T-helper 2 cell treated with Interferon-gamma antibody and Interleukin-4, amounts not matched to agents 100 ng/mL and 5 ng/mL, for 36 hours (primary cell): ENCODE results near the gene UBASH3A. TPM values are rescaled to one million over a fixed set of nuclear protein-coding genes. Genes with fewer than 3 reads are reported as not detected.
"Not testable (repeated sequence)": the region's sequence is repeated elsewhere in the genome, so short reads cannot be mapped to it uniquely, and the experiment has no call there.

ENCODE experiments used
- intact Hi-C: fragments of 100-400 bp; cut with micrococcal nuclease; formaldehyde crosslinking; loops from one replicate; pipeline ENCODE4 v1.15.1; 2023
- total RNA-seq: library from RNA; stranded (reverse); gene quantifications from 2 replicates; pipeline ENCODE4 v1.2.3, GENCODE V29; 2022

Gene UBASH3A
- total RNA-seq, 1 donor from 2014 or later, result 93.0 TPM

DNA sequence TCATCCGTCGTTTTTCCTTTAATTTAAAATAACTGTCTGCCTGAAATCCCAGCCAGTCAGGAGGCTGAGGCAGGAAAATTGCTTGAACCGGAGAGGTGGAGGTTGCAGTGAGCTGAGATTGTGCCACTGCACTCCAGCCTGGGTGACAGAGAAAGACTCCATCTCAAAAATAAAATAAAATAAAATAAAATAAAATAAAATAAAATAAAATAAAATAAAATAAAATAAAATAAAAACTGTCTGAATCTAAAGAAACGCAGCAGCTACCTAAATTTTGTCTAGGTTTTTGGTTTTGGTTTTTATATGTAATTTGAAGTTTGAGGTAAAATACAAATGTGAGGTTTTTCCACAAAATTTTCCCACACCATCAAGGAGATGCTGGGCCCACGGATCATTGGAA lies 5.0 kb downstream of the UBASH3A start:
- intact Hi-C loops, result not testable (repeated sequence)

DNA sequence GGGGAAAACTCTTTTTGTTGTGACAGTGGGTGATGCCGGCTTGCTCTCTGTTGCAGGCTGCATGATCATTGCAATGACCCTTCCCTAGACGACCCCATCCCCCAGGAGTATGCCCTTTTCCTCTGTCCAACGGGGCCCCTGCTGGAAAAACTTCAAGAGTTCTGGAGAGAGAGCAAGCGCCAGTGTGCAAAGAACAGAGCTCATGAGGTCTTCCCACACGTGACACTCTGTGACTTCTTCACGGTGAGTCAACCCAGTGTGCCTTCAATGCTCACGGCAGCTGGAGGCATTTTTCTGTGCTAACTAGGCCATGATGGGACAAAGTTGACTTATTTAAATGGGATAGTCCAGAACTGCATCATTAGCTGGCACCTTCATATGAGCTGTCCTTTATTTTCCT lies 5.7 kb downstream of the UBASH3A start:
- intact Hi-C loops, result no loop called here

DNA sequence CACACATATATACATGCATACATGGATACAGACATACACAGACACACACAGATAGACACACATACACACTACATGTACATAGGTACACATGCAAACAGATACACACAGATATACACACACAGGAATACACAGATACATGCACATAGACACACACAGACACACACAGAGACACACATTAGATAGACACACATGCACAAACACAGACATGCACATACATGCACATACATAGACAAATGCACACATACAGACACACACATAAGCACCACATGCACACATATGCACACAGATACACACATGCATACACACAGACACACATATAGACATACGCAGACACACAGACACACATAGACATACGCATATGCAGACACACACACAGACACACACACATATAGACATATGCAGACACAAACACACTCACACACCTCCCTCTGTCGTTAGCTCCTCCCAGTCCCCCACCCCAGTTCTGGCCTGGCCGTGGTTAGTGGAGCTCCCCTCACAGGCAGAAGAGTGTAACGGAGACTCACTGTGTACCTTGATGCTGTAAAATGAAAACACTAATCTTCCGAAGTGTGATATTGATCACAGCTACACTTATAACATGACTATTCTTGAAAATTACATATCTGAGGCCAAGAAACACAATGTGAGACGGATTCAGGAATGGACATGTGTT lies 7.6 kb downstream of the UBASH3A start:
- intact Hi-C loops, result no loop called here

DNA sequence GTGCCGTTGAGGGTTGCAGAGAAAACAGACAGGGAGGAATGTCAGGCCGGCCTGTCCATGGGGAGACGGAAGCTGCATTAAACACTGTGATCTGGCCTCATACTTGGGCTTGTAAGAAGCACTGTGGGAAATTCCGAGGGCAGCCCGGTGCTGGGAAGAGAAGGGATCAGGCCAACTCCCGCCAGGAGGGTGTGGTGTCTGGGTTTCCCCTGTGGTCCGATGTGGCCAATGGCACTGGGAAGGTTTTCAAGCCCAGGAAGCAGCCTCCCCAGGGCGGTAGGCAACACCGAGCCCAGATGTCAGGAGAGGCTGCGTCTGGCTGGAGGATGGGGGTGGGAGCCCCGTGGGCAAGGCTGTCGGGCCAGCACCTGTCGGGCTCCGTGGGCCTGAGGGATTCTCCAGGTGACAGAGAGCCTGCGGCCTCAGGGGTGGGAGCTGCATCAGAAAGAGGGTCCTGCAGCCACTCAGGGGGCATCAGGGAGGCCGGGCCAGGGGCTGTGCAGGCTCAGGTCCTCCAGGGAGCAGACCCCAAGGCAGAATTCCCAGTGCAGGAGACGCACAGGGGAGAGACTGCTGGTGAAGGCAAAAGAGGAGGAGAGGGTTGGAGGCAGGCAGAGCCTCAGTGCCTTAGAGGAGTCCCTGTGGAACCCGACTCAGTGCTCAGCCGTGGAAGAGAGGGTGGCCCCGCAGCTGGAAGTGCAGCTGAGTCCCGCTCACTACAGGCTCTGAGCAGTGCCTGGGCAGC lies 8.4 kb downstream of the UBASH3A start:
- intact Hi-C loops, result no loop called here

DNA sequence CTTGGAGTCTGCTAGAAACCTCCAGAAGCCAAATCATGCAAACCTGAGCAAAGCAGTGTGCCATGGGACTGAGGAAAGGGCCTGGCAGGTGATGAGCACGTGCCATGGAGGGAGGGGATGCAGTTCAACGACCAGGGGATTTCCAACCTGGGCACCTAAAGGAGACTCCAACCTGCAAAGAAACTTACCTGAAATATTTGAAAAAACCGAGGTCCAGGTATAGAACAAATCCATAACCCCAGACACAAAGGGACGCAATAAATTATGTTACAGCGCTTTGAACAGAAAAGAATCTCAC lies 8.9 kb downstream of the UBASH3A start:
- intact Hi-C loops, result no loop called here

DNA sequence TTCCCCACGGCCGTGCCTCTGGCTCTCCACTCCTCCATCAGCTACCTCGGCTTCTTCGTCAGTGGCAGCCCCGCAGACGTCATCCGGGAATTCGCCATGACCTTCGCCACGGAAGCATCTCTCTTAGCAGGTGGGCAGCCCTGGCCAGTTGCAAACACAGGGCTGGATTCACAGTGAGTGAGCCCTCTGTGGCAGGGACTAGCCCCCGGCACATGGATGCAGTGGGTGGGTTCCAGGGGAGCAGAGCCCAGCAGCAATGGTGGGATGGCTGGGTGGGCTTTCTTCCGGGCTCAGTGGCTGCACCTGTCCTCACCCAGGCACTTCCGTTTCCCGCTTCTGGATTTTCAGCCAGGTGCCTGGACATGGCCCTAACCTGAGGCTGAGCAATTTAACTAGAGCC lies 9.4 kb downstream of the UBASH3A start:
- intact Hi-C loops, result no loop called here

DNA sequence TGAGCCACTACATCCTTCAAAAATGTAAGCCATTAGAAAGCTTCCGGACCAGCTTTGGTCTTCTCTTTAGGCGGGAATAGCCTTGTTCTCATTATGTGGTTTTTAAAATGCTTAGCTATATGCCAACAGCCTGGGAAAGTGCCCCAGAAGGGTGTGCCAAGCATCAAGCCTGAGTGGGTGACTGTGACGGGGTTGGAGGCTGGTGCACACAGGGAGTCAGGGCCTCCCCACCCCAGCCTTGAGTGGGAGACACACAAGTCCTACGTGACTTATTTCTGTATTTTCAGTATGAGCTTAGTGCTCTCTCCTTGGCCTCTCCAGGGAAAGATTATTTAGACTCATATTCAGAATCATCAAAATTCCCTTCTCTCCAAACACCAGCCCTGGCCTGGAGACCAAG lies 9.8 kb downstream of the UBASH3A start:
- intact Hi-C loops, result no loop called here

DNA sequence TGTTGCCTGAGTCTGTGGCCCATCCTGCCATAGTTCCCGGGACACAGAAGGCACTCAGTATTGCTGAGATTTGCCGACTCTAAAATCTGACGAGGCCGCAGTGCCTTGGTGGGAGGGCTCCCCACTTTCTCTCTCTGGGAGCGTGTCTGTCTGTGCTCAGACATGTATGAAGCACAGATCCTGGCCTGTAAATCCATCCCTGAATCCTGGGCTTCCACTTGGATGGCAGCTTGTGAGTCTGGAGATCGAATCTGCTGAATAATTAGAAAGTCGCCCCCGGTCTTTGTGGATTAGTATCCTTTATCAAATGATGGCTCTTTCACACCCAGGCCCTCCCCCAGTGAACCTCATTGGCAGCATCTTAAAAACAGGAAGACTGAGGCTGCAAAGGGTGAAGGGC lies 10.4 kb downstream of the UBASH3A start:
- intact Hi-C loops, result loop anchor here (1.0 kb wide), 1 partner anchor 11 kb away; the partner anchor contains the start of gene UBASH3A

DNA sequence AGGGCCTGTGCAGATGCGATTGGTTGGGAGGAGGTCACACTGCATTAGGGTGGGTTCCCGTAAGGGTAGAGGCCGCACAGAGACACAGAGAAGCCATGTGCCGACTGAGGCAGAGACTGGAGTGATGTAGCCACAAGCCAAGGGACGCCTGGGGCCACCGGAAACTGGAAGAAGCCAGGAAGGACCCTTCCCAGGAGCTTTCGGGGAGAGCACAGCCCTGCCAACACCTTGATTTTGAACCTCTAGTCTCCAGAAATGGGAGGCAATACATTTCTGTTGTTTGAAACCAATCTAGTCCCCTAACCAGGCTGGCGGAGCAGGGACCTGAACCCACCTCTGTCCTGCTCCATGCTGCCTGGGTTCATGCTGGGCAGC lies 10.8 kb downstream of the UBASH3A start:
- intact Hi-C loops, result loop anchor here (1.0 kb wide), 1 partner anchor 11 kb away; the partner anchor contains the start of gene UBASH3A

DNA sequence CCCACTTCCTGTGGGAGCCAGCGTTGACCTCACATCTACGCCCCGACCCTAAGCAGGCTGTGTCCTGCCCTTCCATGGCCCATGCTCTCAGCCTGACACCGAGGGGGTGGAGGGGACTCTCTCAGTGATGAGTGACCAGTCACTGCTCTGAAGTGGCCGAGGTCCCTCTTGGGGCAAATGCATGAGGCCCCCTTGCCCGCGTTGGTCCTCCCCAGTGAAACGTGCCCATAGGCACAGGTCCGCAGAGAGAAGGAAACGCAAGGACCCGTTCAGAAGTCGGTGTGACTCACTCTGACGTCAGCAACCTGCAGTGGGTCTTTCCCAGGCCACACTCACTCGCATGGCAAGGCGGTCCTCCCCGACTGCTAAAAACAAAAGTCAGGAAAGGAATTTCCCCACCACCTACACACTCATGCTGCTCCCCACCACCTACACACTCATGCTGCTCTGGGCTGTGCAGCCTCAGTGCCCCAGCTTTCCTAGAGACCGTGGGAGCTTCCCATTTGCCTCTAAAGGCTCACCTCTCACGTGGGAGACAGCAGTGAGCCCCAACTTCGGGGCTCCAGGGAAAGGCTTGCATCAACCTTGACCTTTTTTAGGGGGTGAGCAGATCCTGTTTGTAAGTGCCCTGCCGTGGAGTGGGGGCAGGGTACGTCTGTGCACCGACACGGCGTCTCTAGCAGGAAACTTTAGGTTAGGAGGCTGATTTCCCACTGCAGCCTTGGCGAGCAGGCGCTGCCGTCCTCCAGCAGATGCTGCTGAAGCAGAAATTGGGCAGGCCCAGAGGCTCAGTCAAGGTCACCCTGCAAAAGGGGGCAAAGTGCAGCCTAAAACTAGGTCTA lies 11.4 kb downstream of the UBASH3A start:
- intact Hi-C loops, result loop anchor here (1.0 kb wide), 1 partner anchor 12 kb away; the partner anchor contains the start of gene UBASH3A

DNA sequence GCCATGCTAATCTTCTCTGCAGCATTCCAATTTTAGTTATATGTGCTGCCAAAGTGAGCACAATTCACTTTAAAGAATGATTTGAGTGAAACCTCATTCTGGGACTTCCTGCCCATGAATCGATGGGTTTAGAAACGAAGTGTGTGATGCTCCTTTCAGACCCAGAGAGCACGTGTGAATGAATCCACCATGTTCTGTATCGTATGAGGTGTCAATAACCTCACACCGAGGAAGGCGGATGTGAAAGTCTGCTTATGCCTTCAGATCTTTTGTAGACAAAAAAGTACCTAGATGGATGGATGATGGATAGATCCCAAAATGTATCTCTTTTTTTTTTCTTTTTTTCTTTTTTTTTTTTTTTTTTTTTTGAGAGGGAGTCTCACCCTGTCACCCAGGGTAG lies 13.8 kb downstream of the UBASH3A start:
- intact Hi-C loops, result no loop called here

DNA sequence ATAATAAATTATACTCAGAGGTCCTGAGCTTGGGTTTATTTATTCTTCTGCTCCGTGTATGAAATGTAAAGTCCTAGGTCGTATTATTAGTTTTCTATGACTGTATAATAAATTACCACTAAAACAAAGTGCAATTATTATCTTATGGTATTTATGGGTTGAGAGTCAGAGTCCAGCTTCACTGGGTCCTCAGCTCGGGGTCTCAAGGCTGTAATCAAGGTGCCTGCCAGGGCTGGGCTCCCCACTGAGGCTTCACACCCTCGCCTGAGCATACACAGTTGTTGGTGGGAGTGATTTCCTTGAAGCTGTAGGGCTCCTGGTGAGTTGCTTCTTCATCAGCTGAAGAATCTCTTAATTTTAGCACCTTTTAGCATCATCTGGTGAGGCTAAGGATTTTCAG lies 15.2 kb downstream of the UBASH3A start:
- intact Hi-C loops, result no loop called here

DNA sequence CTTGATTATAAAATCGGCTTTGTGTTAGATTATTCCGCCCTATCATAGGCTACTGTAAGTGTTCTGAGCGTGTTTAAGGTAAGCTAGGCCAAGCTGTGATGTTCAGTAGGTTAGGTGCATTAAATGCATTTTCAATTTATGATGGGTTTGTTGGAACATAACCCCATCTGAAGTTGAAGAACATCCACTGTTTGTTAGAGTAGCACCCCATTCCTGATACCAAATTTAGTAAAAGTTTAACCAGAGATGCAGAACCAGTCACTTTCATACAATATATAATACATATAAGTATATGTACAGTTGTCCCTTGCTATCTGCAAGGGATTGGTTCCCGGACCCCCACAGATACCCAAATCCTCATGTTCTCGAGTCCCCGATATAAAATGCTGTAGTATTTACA lies 16.1 kb downstream of the UBASH3A start:
- intact Hi-C loops, result loop anchor here (10.0 kb wide), 2 partner anchors 45 to 225 kb away; no protein-coding TSS in a partner anchor

DNA sequence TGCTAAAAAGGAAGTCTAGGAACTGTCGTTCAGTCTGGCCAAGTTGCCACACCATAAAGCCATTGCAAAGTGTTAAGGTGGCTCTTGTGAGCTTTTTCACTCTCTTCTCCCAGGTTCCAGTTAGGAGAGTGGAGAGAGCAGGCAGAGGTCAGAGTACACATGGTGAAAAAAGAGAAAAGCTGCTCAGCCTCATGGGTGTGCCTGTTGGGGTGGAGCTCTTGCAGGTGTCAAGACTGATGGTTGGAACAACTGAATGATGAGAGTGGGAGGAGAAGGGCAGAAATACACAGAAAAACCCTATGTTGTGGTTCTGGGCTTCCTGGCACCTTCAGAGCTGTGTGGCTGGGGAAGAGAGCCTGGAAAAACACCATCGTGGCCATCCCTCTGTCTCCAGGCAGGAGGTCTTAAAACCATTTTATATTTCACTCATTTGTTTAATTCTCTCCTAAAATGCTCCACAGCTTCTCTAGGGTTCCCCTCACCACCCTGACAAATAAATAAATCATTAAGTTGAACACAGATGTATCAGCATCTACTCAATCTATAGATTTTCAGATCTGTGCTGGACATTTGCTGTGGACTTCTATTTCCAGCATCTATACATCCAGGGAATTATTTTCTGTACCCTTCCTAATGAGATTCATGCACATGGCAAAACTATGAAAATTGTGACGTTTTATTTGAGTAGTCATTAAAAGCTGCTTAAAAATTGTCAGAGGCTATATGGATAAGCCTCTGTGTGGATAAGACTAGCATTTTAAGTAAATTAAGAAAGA lies 17.5 kb downstream of the UBASH3A start:
- intact Hi-C loops, result loop anchor here (10.0 kb wide), 2 partner anchors 46 to 226 kb away; no protein-coding TSS in a partner anchor

DNA sequence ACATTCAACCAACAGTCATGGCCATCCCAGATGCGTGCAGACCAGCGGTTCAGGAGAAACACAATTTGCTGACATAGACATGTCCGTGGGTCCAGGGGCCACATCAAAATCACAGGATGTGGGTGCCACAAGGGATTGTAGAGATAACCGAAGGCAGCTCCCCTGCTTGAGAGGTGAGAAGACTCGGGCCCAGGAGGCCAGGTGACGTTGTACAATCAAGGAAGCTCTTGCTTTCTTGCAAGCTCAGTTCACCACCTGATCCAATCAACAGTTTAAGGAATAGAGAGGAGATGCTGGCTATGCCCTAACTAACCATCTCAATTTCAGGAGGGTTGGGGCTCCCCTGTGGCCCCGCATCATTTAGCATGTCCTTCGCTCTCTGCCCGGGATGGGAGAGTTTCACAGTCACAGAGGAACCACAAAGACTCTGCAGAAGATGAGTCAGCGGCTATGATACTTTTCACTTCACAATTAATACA lies 19.5 kb downstream of the UBASH3A start:
- intact Hi-C loops, result loop anchor here (10.0 kb wide), 2 partner anchors 48 to 228 kb away; no protein-coding TSS in a partner anchor

DNA sequence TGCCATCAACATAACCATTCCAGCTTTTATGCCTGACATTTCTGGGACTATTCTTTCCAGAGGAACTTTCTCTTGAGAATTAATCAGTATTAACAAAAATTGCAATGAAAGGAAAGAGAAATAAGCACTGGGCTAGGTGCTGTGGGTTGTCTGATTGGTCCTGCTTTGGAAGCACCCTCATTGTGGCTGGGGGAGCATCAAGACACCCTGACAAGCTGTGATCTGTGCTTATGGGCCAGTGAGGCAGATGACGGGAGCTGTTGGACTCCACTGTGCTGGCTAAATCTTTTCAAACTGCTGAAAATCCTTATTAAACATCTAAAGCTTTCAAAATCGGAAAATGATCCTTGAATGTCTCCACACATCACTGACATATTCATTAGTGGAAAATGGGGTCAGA lies 20.0 kb downstream of the UBASH3A start:
- intact Hi-C loops, result loop anchor here (10.0 kb wide), 2 partner anchors 49 to 229 kb away; no protein-coding TSS in a partner anchor

DNA sequence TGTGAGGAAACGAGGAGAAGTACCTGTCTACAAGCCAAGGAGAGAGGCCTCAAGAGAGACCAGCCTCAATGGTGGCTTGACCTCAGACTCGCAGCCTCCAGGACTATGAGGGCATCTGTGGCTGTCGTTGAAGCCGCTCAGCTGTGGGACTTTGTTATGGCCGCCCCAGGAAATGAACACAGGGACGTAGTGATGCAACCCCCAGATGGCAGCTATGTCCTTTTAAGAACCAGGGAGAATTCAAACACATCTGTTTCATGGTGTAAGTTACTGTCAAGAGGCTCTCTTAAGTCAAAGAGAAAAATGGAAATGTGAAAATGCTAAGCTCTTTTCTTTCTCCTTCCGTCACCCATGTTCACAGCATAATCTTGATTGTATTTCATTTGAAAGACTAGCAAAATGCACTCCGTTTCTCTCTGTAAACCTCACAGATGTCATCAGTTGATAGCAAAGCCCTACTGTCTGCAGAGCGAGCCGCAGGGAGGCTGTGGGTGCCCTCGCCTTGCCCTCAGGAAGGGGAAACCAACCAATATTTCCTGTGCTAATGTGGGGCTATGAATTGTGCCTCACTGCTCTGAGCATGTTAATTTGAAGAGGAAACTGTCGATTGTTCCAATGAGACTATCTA lies 21.3 kb downstream of the UBASH3A start:
- intact Hi-C loops, result loop anchor here (1.0 to 10.0 kb wide), 5 partner anchors 22 to 230 kb away; partner anchors contain the start of gene UBASH3A

DNA sequence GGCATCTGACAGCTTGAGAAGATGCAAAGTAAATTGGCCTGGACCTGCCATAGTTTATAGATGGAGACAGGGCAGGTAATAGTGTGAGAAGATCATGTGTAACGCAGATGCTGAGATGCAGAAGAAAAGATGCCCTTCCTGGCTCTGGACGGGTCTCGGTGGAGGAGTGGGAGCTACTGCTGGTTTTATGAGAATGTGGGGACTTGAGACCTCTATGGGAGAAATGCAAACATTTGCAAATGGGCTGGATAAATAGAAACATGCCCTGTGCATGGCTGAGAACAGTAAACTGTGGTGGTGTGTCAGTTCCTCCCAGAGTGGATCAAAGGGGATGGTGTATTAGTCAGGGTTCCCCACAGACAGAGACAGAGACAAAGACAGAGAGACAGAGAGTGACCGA lies 21.9 kb downstream of the UBASH3A start:
- intact Hi-C loops, result loop anchor here (1.0 to 10.0 kb wide), 5 partner anchors 22 to 231 kb away; partner anchors contain the start of gene UBASH3A

DNA sequence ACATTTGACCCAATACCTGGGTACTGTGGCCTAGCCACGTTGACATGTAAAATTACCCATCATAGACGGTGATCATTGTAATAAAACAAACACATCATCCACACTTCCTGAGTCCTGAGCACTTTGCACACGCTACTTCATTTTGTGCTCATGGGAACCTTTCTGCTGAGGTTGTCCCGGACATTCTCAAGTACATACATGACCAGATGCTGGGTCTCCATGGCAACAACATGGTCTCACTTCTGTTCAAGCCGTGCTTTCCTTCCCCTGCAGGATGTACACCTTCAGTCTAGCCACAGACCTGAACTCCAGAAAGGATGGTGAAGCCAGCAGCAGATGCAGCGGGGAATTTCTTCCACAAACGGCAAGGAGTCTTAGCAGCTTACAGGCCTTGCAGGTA lies 22.7 kb downstream of the UBASH3A start:
- intact Hi-C loops, result loop anchor here (5.0 to 10.0 kb wide), 4 partner anchors 34 to 232 kb away; no protein-coding TSS in a partner anchor

DNA sequence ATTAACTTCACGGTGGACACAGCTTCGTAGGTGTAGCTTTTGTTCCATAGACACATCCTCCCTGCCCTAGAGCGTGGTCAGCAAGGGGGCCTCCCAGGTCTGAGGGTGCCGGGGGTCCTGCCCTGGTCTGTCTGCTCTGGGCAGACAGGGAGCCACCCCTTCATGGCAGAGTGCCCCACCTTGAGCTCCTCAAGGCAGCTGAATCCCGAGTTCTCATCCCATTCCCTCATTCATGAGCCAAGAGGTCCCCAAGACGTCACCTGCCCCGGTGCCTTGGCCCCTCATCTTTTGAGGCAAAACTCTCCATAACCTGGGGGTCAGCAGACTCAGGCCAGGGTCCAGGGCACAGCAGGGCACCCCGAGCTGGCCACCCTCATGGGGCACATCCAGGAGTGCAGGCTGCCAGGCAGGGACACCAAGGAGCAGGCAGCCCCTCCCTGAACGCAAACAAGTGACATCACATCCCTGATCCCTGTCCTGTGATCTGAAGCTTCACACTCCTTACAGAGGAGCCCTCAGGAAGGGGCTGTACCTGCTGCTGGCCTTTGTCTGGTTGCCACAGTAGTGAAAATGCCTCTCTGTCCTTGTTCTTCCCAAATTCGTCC lies 23.3 kb downstream of the UBASH3A start:
- intact Hi-C loops, result loop anchor here (5.0 to 10.0 kb wide), 4 partner anchors 35 to 232 kb away; no protein-coding TSS in a partner anchor
